ENCODE measurements around the gene DNER.
A peak's percentile ranks its signal among the peaks of the same experiment; 100 is the strongest.
"Not testable (repeated sequence)": the region's sequence is repeated elsewhere in the genome, so short reads cannot be mapped to it uniquely, and the experiment has no call there.

Gene DNER

GRCh38 chr2:229714080-229714735 lies at the start of gene DNER:
TSS of gene DNER (minus strand) at chr2:229714555. CDS start at chr2:229714423, 132 bp downstream.
- peak; percentile 20 to 57 (median 21) for DNase-seq

GRCh38 chr2:229761663-229762062 lies 47.3 kb upstream of the DNER start:
- DNase-seq: no peak

- not testable (repeated sequence) for DNase-seq
Measured at GRCh38 chr2:229757462-229757861, 43.1 kb upstream of the DNER start.

GRCh38 chr2:229752970-229753729 lies 38.8 kb upstream of the DNER start:
- DNase-seq: no peak

GRCh38 chr2:229749779-229750178 lies 35.4 kb upstream of the DNER start:
- peak; percentile 31 to 45 (median 35) for DNase-seq

- DNase-seq: no peak
Measured at GRCh38 chr2:229748950-229749349, 34.6 kb upstream of the DNER start.

- DNase-seq: not testable (repeated sequence)
Measured at GRCh38 chr2:229742691-229743090, 28.3 kb upstream of the DNER start.

- no peak for DNase-seq
Measured at GRCh38 chr2:229740279-229740678, 25.9 kb upstream of the DNER start.

GRCh38 chr2:229738024-229738625 lies 23.8 kb upstream of the DNER start:
- no peak for DNase-seq

GRCh38 chr2:229734410-229734809 lies 20.1 kb upstream of the DNER start:
- DNase-seq: no peak

- no peak for DNase-seq
Measured at GRCh38 chr2:229733611-229734245, 19.4 kb upstream of the DNER start.

GRCh38 chr2:229732897-229733296 lies 18.5 kb upstream of the DNER start:
- no peak for DNase-seq

GRCh38 chr2:229731916-229732315 lies 17.6 kb upstream of the DNER start:
- DNase-seq: no peak

- DNase-seq: no peak
Measured at GRCh38 chr2:229731363-229731762, 17.0 kb upstream of the DNER start.

GRCh38 chr2:229728370-229728769 lies 14.0 kb upstream of the DNER start:
- peak in 2 of 3 donors; percentile 14 to 21 for DNase-seq

- DNase-seq: no peak
Measured at GRCh38 chr2:229726643-229727042, 12.3 kb upstream of the DNER start.

GRCh38 chr2:229725716-229726574 lies 11.6 kb upstream of the DNER start:
- no peak for DNase-seq

GRCh38 chr2:229723192-229723591 lies 8.8 kb upstream of the DNER start:
- peak; percentile 8 to 23 (median 20) for DNase-seq

- no peak for DNase-seq
Measured at GRCh38 chr2:229719926-229720647, 5.7 kb upstream of the DNER start.

GRCh38 chr2:229718057-229718456 lies 3.7 kb upstream of the DNER start:
- DNase-seq: no peak

- peak in 2 of 3 donors; percentile 16 to 17 for DNase-seq
Measured at GRCh38 chr2:229715895-229716507, 1.6 kb upstream of the DNER start.

All from suppressor macrophage treated with lipopolysaccharide for 1 hour (primary cell).